ENCODE results near the gene RGS7. TPM values are rescaled to one million over a fixed set of nuclear protein-coding genes. Genes with fewer than 3 reads are reported as not detected.
"Not testable (repeated sequence)": the region's sequence is repeated elsewhere in the genome, so short reads cannot be mapped to it uniquely, and the experiment has no call there.

RGS7 gene
- total RNA-seq, 2 experiments from 2014 or later = not detected

DNA sequence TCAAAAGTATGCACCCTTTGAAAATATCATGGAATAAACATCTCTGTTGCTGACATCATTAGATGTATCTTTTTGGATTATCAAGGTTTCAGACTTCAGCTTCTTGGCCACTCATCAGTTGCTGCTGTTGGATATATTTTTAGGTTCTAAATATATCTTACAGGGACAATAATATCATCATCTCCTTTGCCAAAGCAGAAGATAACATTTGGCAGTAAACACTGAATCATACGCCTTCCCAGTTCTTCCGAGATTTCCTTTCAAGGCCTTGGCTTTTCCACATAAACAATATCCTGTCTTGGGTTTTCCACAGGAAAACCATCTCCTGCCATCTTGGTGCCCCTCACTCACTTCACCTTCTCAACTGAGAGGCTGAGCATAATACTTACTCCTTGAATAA, 39.3 kb downstream of the RGS7 start:
- Mint-ChIP-seq H3K4me3 (no peak overlapping the region), H3K4me1 (no peaks in the 10 kb centered on the region), H3K36me3 (no peaks in the 10 kb centered on the region), H3K27ac (no peak overlapping the region), H3K9me3 (ENCODE audit: low read depth) (no peaks in the 10 kb centered on the region), H3K27me3 (no peaks in the 10 kb centered on the region)
- ATAC-seq (no peak), DNase-seq (no peak)
- CTCF ChIA-PET = no interaction called here

GRCh38 chr1:241316372-241316771, 40.6 kb downstream of the RGS7 start:
- CTCF ChIA-PET = no interaction called here
- H3K4me1 Mint-ChIP-seq = no peaks in the 10 kb centered on the region
- no peak overlapping the region for H3K4me3 Mint-ChIP-seq
- H3K27me3 Mint-ChIP-seq = no peaks in the 10 kb centered on the region
- no peaks in the 10 kb centered on the region for H3K36me3 Mint-ChIP-seq
- DNase-seq = no peak
- H3K27ac Mint-ChIP-seq = no peak overlapping the region
- ATAC-seq = no peak
- no peaks in the 10 kb centered on the region for H3K9me3 Mint-ChIP-seq (ENCODE audit: low read depth)

- Mint-ChIP-seq H3K27ac (no peak overlapping the region), H3K4me3 (no peak overlapping the region), H3K36me3 (no peaks in the 10 kb centered on the region), H3K9me3 (ENCODE audit: low read depth) (peaks cover 2% of the 10 kb centered on the region), H3K27me3 (no peaks in the 10 kb centered on the region), H3K4me1 (no peaks in the 10 kb centered on the region)
- DNase-seq (no peak), ATAC-seq (no peak)
- CTCF ChIA-PET = no interaction called here
Observed at GRCh38 chr1:241311056-241311746, 45.8 kb downstream of the RGS7 start.

DNA sequence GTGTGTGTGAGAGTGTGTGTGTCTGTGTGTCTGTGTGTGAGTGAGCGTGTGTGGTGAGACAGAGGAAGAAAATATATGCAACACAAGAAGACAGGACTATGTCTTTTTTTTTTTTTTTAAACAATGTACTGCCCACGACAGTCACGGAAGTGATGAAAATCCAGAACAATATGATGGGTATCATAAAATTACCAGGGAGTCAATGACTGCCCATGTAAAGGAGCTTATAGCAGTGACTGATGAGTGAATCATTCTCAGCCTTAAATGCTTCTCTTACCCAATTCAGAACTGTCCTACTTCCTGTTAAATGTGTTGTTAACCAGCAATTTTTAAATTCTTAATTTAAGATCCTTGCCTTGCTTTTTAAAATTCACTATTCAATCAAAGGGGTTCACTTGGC, 46.6 kb downstream of the RGS7 start:
- Mint-ChIP-seq H3K36me3 (no peaks in the 10 kb centered on the region), H3K9me3 (ENCODE audit: low read depth) (peaks cover 2% of the 10 kb centered on the region), H3K4me3 (no peak overlapping the region), H3K27ac (no peak overlapping the region), H3K4me1 (no peaks in the 10 kb centered on the region), H3K27me3 (no peaks in the 10 kb centered on the region)
- CTCF ChIA-PET = no interaction called here
- ATAC-seq (no peak), DNase-seq (no peak)

DNA sequence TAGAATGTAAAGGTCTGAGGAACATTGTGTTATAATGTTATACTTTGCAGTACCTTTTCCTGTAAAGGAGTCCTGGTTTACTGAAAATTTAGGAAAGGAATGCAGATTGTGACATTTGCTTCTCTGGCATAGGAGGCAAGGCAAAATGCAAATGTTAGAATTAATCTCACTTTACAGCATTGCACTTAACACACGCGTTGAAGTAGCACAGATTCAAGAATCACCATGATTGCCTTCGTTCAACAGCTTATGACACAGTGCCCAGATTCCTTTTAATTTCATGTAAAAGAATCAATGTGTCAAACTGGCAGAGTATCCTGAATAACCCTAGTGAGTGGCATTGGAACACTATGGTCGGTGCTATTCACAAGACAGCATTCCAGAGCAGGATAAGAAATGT, 47.4 kb downstream of the RGS7 start:
- DNase-seq (no peak), ATAC-seq (no peak)
- Mint-ChIP-seq H3K36me3 (no peaks in the 10 kb centered on the region), H3K9me3 (ENCODE audit: low read depth) (peaks cover 2% of the 10 kb centered on the region), H3K4me3 (no peak overlapping the region), H3K27me3 (no peaks in the 10 kb centered on the region), H3K27ac (no peak overlapping the region), H3K4me1 (no peaks in the 10 kb centered on the region)
- CTCF ChIA-PET = no interaction called here

GRCh38 chr1:241308471-241308870, 48.5 kb downstream of the RGS7 start:
- no peaks in the 10 kb centered on the region for H3K27me3 Mint-ChIP-seq
- no peak for ATAC-seq
- no peaks in the 10 kb centered on the region for H3K36me3 Mint-ChIP-seq
- CTCF ChIA-PET = no interaction called here
- peaks cover 6% of the 10 kb centered on the region for H3K9me3 Mint-ChIP-seq (ENCODE audit: low read depth)
- no peak overlapping the region for H3K4me3 Mint-ChIP-seq
- H3K27ac Mint-ChIP-seq = no peak overlapping the region
- DNase-seq = no peak
- no peaks in the 10 kb centered on the region for H3K4me1 Mint-ChIP-seq

- H3K9me3 Mint-ChIP-seq (ENCODE audit: low read depth) = peaks cover 10% of the 10 kb centered on the region
- no peak overlapping the region for H3K27ac Mint-ChIP-seq
- CTCF ChIA-PET = no interaction called here
- H3K36me3 Mint-ChIP-seq = no peaks in the 10 kb centered on the region
- ATAC-seq (no peak), DNase-seq (no peak)
- no peak overlapping the region for H3K4me3 Mint-ChIP-seq
- no peaks in the 10 kb centered on the region for H3K4me1 Mint-ChIP-seq
- H3K27me3 Mint-ChIP-seq = no peaks in the 10 kb centered on the region
Observed at GRCh38 chr1:241308011-241308410, 49.0 kb downstream of the RGS7 start.

- CTCF ChIA-PET = no interaction called here
- H3K4me3 Mint-ChIP-seq = no peak overlapping the region
- ATAC-seq = no peak
- no peaks in the 10 kb centered on the region for H3K27me3 Mint-ChIP-seq
- H3K36me3 Mint-ChIP-seq = no peaks in the 10 kb centered on the region
- DNase-seq = no peak
- peaks cover 12% of the 10 kb centered on the region for H3K9me3 Mint-ChIP-seq (ENCODE audit: low read depth)
- H3K27ac Mint-ChIP-seq = no peak overlapping the region
- no peaks in the 10 kb centered on the region for H3K4me1 Mint-ChIP-seq
Observed at GRCh38 chr1:241306125-241306790, 50.7 kb downstream of the RGS7 start.

DNA sequence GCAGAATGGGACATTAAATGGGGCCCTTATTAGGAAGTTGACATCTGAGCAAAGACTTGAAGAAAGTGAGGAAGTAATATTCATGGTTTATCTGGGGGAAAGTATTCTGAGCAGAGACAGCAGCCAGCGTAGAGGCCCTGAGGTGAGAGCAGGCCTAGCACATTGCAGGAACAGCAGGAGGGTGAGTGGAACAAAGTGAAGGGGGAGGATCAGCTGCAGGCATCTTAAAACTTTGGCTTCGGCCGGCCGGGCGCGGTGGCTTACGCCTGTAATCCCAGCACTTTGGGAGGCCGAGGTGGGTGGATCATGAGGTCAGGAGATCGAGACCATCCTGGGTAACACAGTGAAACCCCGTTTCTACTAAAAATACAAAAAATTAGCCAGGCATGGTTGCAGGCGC, 55.0 kb downstream of the RGS7 start:
- H3K4me1 Mint-ChIP-seq = not testable (repeated sequence)

DNA sequence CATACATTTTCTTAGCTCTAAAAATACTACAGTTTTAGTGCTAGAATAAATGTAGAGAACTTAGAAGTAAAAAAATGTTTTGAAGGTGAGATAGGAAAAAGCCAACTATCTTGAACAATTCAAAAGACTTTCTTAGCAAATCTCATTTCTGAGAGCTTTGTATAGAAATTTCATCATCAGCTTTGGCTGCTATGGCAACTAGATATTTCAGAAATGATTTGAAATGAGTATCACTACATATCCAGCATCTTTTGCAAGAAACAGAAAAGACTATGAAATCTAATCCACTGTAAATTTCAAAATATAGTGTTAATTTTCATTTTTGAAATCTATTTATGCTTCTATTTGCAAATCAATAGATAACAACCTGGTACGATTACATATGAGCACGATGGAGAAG, 57.7 kb downstream of the RGS7 start:
- Mint-ChIP-seq H3K4me3 (no peak overlapping the region), H3K9me3 (ENCODE audit: low read depth) (peaks cover 14% of the 10 kb centered on the region), H3K4me1 (no peaks in the 10 kb centered on the region), H3K27ac (no peak overlapping the region), H3K27me3 (no peaks in the 10 kb centered on the region), H3K36me3 (no peaks in the 10 kb centered on the region)
- ATAC-seq (no peak), DNase-seq (no peak)
- CTCF ChIA-PET = no interaction called here

More for the DNA sequence above, 55.0 kb downstream of the RGS7 start:
- H3K27ac Mint-ChIP-seq, ATAC-seq, H3K4me3 Mint-ChIP-seq, CTCF ChIA-PET, H3K27me3 Mint-ChIP-seq, H3K36me3 Mint-ChIP-seq, DNase-seq: not testable (repeated sequence)
- H3K9me3 Mint-ChIP-seq (ENCODE audit: low read depth) = peaks cover 12% of the 10 kb centered on the region

- ATAC-seq = no peak
- CTCF ChIA-PET = interaction anchor here (1.5 kb wide), 1 partner anchor 12 kb away, joined by 5 read pairs; no protein-coding TSS in a partner anchor
- no peak overlapping the region for H3K27ac Mint-ChIP-seq
Observed at GRCh38 chr1:241292973-241293372, 64.0 kb downstream of the RGS7 start.

DNA sequence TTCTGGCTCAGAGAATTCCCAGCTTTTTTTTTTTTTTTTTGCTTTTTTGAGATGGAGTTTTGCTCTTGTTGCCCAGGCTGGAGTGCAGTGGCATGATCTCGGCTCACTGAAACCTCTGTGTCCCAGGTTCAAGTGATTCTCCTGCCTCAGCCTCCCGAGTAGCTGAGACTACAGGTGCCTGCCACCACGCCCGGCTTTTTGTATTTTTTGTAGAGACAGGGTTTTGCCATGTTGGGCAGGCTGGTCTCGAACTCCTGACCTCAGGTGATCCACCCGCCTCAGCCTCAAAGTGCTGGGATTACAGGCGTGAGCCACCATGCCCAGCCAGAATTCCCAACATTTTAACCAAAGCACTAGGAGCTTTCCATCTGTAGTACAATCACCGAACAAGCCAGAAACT, 65.5 kb downstream of the RGS7 start:
- CTCF ChIA-PET; H3K27me3 Mint-ChIP-seq; H3K27ac Mint-ChIP-seq; H3K9me3 Mint-ChIP-seq (ENCODE audit: low read depth); H3K36me3 Mint-ChIP-seq; DNase-seq; H3K4me3 Mint-ChIP-seq; H3K4me1 Mint-ChIP-seq; ATAC-seq: not testable (repeated sequence)

More at GRCh38 chr1:241292973-241293372, 64.0 kb downstream of the RGS7 start:
- Mint-ChIP-seq H3K9me3 (ENCODE audit: low read depth) (peaks cover 8% of the 10 kb centered on the region), H3K27me3 (no peaks in the 10 kb centered on the region), H3K36me3 (no peaks in the 10 kb centered on the region), H3K4me3 (no peak overlapping the region), H3K4me1 (no peaks in the 10 kb centered on the region)
- no peak for DNase-seq

GRCh38 chr1:241286486-241286885, 70.5 kb downstream of the RGS7 start:
- Mint-ChIP-seq H3K27me3 (no peaks in the 10 kb centered on the region), H3K9me3 (ENCODE audit: low read depth) (peaks cover 20% of the 10 kb centered on the region), H3K36me3 (no peaks in the 10 kb centered on the region), H3K4me3 (no peak overlapping the region), H3K27ac (no peak overlapping the region), H3K4me1 (no peaks in the 10 kb centered on the region)
- ATAC-seq = no peak
- no peak for DNase-seq
- CTCF ChIA-PET = no interaction called here

DNA sequence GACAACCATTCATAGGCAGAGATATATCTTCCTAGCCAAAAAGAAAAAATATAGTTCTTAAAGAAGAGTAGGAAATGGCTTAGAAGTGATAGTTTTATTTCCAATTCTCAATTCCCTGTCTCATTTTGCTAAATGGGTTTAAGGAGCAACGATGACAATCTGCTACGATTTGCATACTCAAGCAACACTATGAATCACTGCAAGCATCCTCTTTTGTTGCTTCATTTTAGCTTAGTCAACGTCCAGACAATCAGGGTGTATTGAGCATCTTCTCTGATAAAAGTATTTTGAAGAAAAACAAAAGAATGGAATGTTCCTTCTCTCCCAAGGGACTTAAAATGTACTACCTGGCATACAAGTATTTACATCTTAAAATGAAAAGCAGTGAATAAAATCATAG, 80.6 kb downstream of the RGS7 start:
- no peaks in the 10 kb centered on the region for H3K4me1 Mint-ChIP-seq
- H3K9me3 Mint-ChIP-seq (ENCODE audit: low read depth) = peaks cover 19% of the 10 kb centered on the region
- ATAC-seq (no peak), DNase-seq (no peak)
- no peaks in the 10 kb centered on the region for H3K36me3 Mint-ChIP-seq
- H3K27me3 Mint-ChIP-seq = no peaks in the 10 kb centered on the region
- CTCF ChIA-PET = no interaction called here
- H3K27ac Mint-ChIP-seq = no peak overlapping the region
- no peak overlapping the region for H3K4me3 Mint-ChIP-seq

Measured in activated CD8-positive, alpha-beta memory T cell treated with anti-CD3 and anti-CD28 coated beads, Interleukin-2, amount 10 ng/mL, durations not matched to agents 7 days and 5 days (primary cell).